GM21717 (cell line): ENCODE measurements around the gene TPO.
"Not testable (repeated sequence)": the region's sequence is repeated elsewhere in the genome, so short reads cannot be mapped to it uniquely, and the experiment has no call there.

ENCODE experiments used
- ATAC-seq: cut with Tn5 transposase; IDR thresholded peaks from one replicate; pipeline ENCODE4 v1.9.1; 2021; ENCODE audit warnings: mild to moderate bottlenecking, moderate library complexity; ENCODE audit not compliant: unreplicated experiment

TPO gene

DNA sequence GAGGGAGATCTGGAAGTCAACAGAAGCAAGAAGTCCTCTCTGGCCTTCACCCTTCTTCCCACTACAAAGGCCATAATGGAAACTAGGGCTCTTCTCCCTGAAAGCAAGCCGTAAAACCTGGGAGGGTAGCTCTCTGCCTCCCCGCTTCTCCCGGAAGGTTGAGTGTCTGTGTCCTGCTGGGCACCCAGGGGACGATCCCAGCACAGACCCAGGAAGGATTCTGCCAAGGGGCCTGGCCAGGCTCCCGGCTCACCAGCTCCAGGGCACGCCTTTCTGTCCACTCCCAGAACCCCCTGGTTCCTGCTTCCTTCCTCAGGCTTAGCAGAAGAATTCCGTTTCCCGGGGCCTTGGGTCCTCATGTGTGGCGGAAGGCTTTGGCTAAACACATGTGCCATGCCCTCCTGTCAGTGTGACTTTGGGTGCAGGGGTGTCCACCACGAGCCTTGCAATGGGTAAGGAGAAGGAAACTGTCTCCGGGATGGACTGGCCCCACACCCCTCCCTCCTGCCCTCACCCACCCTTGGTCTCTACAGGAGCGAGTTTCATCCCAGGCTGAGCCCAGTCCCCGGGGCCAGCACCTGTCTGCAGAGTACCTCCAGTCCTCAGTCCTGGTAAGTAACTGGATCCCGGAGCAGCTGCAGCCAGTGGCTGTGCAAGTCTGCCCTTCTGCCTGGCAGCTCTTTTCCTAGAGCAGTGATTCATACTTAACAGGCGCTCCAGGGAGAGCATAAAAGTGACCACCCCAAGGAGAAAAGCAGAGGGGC is 135.8 kb downstream of the TPO start:
- no peak for ATAC-seq

- no peak for ATAC-seq
Observed at GRCh38 chr2:1550076-1550475, 136.8 kb downstream of the TPO start.

- ATAC-seq = peak; percentile 61
Observed at GRCh38 chr2:1550658-1551316, 137.5 kb downstream of the TPO start.

- no peak for ATAC-seq
Observed at GRCh38 chr2:1551905-1552304, 138.6 kb downstream of the TPO start.

DNA sequence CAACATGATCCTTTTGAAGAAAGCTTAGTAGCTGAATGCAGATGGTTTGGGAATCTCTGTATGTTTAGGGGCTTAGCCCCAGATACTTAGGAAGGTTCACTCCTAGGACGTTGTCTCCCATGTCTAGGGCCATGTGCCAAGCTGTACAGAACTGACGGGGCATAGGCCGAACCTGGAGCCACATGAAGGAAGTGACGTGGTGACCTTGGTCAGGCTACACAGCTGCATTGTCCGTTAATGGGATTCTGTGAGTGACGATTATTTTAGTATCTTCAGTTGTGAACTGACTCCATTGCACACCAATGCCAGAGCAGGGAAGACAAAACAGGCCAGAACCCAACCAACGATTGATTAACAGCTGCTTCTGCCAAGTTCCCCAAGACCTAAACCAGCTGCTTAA is 139.3 kb downstream of the TPO start:
- ATAC-seq = no peak

DNA sequence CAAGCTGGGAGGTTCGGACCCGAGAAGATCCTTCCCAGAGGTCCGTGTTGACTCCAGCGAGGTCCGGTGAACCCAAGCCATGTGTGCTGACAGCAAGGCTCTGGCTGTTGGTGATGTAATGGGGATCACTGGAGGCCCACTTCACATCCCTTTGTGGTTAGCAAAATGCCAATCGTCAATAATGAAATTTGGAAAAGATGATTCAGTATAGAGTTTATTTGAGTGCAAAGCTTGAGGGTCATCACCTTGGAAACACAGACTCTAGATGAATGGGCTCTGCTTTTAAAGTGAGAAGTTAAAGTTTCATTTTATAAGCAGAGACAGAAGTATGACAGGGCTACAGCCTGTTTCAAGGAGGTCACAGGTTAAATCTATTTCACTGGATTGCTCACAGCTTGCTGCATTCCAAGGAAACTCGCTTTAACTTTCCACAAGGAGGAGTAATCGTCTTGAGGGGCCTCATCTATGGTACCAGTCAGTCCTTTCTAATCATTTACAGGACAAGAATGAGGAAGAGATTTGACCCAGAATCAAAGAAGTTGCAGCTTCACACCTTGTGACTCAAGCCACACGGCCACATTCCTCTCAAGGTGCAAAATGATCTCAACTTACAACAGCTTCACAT is 140.5 kb downstream of the TPO start:
- no peak for ATAC-seq

- no peak for ATAC-seq
Observed at GRCh38 chr2:1556286-1556685, 143.0 kb downstream of the TPO start.

- no peak for ATAC-seq
Observed at GRCh38 chr2:1556776-1557466, 143.7 kb downstream of the TPO start.

DNA sequence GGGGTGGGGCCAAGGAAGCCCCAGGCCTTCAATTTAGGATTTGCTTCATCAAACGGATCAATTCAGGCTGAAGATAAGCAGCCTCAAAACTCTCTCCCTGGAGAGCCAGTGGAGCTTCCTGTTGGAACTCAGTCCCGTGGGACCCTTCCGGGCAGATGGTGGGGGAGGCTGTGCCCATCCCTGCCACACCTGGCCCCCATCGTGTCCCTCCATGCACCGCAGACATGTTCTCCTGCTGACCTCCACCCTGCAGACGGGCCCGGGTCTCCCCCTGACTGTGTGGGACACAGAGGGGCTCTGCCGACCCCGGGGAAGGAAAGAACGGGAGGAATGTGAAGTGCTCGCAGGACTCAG is 144.2 kb downstream of the TPO start:
- no peak for ATAC-seq

GRCh38 chr2:1559589-1560175 is 146.4 kb downstream of the TPO start:
- no peak for ATAC-seq

GRCh38 chr2:1561259-1561658 is 148.0 kb downstream of the TPO start:
- ATAC-seq = no peak

GRCh38 chr2:1561811-1562421 is 148.7 kb downstream of the TPO start:
- ATAC-seq = no peak

DNA sequence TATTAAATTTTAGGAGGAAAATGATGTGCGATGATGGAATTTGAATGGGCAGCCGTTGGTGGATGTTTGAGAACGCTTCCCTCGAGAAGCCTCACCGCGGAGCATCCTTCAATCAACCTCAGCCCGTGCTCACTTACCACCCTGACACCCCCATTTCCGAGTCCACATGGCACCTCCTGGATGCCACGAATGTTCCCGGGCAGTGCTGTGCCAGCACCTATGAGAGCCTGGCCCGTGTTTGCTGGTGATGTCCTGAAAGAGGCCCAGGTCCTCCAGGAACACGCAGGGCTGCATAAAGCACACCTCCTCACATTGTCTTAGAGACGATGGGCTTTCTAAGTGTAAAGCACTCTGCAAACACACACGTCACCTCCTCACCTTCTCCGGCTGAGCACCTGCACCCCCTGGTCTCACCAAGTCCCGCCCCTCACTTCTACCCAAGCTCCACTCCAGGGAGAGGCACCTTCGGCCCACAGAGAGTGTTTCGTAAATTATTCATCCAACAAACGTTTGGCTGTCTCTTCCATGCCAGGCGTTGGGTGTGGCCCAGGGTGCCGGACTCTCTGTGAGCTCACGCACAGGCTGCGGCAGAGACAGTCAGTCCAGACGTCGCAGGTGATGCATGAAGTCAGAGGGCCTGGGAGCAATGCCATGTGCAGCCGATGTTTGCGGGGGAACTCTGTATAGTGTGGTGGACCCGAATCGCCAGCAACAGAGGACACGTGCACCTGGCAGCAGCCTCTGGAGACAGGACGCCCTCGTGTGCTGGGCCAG is 150.0 kb downstream of the TPO start:
- ATAC-seq = no peak

- ATAC-seq = no peak
Observed at GRCh38 chr2:1563943-1564891, 151.0 kb downstream of the TPO start.

DNA sequence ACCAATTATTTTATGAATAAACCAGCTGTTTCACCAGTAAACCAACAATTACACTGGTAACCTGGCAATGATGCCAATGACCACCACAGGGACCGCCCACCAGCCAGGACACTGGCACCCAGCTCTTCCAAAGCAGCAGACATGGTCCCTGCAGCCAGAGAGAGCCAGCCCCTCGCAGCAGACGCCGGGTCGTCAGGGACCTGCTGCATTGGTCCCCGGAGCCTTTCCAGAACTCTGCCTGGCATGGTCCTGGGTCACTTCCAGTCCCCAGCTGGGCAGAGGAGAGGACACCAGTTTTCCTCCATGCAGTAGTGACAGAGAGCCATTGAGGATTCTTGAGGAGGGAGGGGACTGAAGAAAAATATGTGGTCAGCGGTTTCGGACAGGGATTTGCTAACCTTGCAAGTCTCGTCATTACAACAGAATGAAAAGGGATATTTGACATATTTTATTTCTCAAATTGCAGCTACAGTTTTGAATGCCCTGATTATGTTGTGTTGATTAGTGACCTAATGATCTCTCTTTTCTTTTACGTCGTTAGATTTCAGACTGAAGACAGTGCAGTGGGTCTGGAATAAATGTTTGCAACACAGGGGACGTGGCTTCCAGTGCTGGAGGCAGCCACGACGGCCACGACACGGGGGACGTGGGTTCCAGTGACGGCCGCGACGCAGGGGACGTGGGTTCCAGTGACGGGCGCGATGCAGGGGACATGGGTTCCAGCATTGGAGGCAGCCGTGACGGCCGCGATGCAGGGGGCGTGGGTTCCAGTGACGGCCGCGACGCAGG is 154.5 kb downstream of the TPO start:
- ATAC-seq = no peak

DNA sequence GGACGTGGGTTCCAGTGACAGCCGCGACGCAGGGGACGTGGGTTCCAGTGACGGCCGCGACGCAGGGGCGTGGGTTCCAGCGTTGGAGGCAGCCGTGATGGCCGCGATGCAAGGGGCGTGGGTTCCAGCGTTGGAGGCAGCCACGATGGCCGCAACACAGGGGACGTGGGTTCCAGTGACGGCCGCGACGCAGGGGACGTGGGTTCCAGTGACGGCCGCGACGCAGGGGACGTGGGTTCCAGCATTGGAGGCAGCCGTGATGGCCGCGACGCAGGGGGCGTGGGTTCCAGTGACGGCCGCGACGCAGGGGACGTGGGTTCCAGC is 155.0 kb downstream of the TPO start:
- not testable (repeated sequence) for ATAC-seq

GRCh38 chr2:1569879-1570450 is 156.7 kb downstream of the TPO start:
- no peak for ATAC-seq
